HG03039 (cell line): ENCODE measurements around the gene PLPP1.

Source experiments
- ATAC-seq: cut with Tn5 transposase; IDR thresholded peaks from one replicate; pipeline ENCODE4 v1.9.1; 2021; ENCODE audit warnings: mild to moderate bottlenecking, moderate library complexity; ENCODE audit not compliant: unreplicated experiment

Gene PLPP1

GRCh38 chr5:55450050-55450765 lies 84.6 kb downstream of the PLPP1 start:
- ATAC-seq: no peak

- no peak for ATAC-seq
These were observed 88.0 kb downstream of the PLPP1 start for GRCh38 chr5:55446640-55447351.

- no peak for ATAC-seq
These were observed 89.0 kb downstream of the PLPP1 start for GRCh38 chr5:55445791-55446190.

- no peak for ATAC-seq
These were observed 92.8 kb downstream of the PLPP1 start for GRCh38 chr5:55441954-55442353.

- no peak for ATAC-seq
These were observed 93.5 kb downstream of the PLPP1 start for GRCh38 chr5:55441107-55441771.

GRCh38 chr5:55440188-55440646 lies 94.5 kb downstream of the PLPP1 start:
- no peak for ATAC-seq

GRCh38 chr5:55438998-55439397 lies 95.8 kb downstream of the PLPP1 start:
- no peak for ATAC-seq

- ATAC-seq: no peak
These were observed 96.9 kb downstream of the PLPP1 start for GRCh38 chr5:55437859-55438206.

- ATAC-seq: no peak
These were observed 97.3 kb downstream of the PLPP1 start for GRCh38 chr5:55437452-55437851.

GRCh38 chr5:55432549-55432948 lies 102.2 kb downstream of the PLPP1 start:
- ATAC-seq: no peak

GRCh38 chr5:55429613-55430253 lies 105.0 kb downstream of the PLPP1 start:
- no peak for ATAC-seq

- no peak for ATAC-seq
These were observed 105.5 kb downstream of the PLPP1 start for GRCh38 chr5:55429221-55429612.

GRCh38 chr5:55427157-55427556 lies 107.6 kb downstream of the PLPP1 start:
- ATAC-seq: no peak

GRCh38 chr5:55426455-55426854 lies 108.3 kb downstream of the PLPP1 start:
- ATAC-seq: no peak

GRCh38 chr5:55421074-55421529 lies 113.7 kb downstream of the PLPP1 start:
- peak; percentile 90 for ATAC-seq

- no peak for ATAC-seq
These were observed 115.5 kb downstream of the PLPP1 start for GRCh38 chr5:55418994-55419968.

GRCh38 chr5:55416306-55416705 lies 118.5 kb downstream of the PLPP1 start:
- ATAC-seq: no peak

- ATAC-seq: no peak
These were observed 119.7 kb downstream of the PLPP1 start for GRCh38 chr5:55415071-55415470.

GRCh38 chr5:55413644-55414043 lies 121.1 kb downstream of the PLPP1 start:
- no peak for ATAC-seq

GRCh38 chr5:55411876-55412275 lies 122.9 kb downstream of the PLPP1 start:
- ATAC-seq: no peak
